ENCODE data around the gene SARDH.
A peak's percentile ranks its signal among the peaks of the same experiment; 100 is the strongest.
"Not testable (repeated sequence)": the region's sequence is repeated elsewhere in the genome, so short reads cannot be mapped to it uniquely, and the experiment has no call there.

Gene SARDH

GRCh38 chr9:133635533-133636531 is 102.3 kb downstream of the SARDH start, which contains the start of gene DBH:
DBH (plus strand) TSS chr9:133636363; CDS start chr9:133636372, 9 bp downstream.
- FAIRE-seq, result no peak

DNA sequence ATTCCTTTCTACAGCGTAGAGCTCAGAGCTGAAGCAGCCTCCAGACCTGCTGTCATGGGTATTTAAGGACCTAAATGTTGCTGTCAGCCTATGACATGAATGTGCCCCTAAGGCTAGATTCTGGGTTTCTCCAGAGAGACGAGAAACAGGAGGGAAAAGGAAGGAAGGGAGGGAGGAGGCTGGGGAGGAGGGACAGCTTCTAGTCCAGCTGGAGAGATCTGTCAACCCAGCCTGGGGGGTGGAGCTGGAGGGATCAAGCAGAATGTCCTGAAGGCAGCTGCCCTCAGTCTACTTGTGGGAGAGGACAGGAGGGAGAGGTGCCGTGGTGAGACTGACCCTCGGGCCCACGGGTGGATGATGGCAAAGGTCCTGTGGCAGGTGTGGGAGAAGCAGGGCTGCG is 103.1 kb downstream of the SARDH start:
- no peak for DNase-seq (ENCODE audit: low spot score)
- no peak for FAIRE-seq

More at GRCh38 chr9:133635533-133636531, 102.3 kb downstream of the SARDH start, which contains the start of gene DBH:
- DNase-seq (ENCODE audit: low spot score), result no peak

DNA sequence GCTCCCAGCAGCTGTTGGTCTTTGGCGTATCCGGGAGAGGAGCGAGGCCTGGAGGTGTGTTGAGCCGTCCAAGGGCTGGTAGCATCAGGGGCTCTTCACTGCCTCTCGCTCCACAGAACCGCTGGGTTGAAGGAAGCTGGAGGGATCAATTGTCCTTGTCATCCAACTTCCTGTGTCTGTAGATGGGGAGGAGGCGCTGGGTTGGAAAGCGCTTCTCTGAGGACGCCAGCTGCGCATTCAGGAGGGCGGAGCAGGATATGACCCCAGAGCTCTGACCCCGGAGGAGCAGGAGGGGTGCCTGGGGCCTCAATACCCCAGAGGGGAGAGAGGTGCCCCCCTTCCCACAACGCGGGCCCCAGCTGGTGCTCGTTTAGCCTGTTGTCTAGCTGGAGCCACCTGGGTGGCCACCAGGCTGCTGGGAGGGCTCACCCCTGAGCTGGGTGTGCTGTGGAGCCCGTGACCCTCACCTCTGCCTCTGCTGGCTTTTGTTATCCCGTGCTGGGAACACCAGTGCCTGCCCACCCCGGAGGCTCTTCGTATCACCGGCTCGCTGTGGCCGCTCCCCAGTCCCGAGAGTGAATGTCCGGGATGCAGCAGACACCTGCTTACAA is 104.0 kb downstream of the SARDH start:
- DNase-seq (ENCODE audit: low spot score) (no peak), FAIRE-seq (no peak)

DNA sequence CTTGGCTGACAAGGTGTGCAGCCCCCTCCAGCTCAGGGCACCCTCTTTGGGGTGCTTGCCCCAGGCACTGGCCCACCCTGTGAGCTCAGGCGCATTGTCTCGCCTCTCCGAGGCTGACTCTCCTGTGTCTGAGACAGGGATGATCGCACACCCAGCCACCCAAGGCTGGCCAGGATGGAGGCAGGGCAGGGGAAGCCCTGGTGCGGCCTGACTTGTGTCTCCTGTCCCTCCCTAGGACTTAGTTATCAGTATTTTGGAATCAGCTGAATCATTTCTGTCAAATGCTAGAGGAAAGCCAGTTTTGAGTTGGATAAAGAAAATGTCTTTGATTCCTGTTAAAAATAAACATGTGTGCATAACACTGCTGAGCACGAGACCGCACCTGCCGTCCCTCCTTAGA is 104.5 kb downstream of the SARDH start:
- FAIRE-seq, result no peak

DNA sequence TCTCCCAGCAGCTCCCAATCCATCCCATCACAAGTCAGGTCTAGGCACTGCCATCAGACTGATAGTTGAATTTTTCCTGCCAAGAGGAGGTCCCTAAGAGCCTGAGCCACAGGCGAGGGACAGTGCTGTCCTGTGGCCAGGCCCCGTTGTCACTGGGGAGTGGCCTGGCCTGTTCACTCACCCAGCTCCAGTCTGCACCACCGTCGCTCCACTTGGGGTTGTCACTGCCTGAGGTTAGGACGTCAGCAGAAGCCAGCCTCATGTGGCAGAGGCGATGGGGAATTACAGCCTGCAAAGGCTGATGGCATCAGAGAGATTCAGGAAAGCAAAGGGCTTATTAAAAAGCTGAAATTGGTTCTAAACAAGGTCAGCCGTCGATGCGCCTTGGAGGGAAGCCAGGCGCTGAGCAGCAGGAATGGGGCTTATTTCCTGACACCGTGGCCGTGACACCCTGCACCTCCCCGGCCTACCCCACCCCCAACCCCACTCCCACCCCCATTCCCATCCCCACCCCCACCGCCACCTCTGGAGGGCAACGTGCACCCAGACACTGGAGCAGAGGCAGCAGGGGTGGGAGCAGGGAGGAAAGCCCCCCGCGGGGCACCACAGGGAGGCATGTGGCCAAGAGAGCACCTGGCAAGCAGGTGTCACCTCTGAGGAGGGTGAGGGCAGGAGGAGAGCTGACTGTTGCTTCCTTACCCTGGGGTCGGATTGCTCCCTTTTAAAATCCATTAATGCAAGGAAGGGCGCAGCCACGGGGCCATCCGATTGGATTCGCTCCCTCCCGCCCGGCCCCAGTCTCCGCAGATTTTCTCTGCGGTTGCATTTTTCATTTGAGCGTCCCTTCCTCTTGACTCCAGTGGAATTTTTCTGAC is 105.1 kb downstream of the SARDH start:
- FAIRE-seq, result no peak
- DNase-seq (ENCODE audit: low spot score), result no peak

More for the DNA sequence above, 104.5 kb downstream of the SARDH start:
- no peak for DNase-seq (ENCODE audit: low spot score)

GRCh38 chr9:133631111-133631510 is 107.0 kb downstream of the SARDH start:
- FAIRE-seq, result no peak
- DNase-seq (ENCODE audit: low spot score), result no peak

GRCh38 chr9:133629221-133630110 is 108.7 kb downstream of the SARDH start:
- FAIRE-seq, result no peak
- DNase-seq (ENCODE audit: low spot score), result no peak

- FAIRE-seq, result no peak
- DNase-seq (ENCODE audit: low spot score), result no peak
Observed at GRCh38 chr9:133628766-133629165, 109.4 kb downstream of the SARDH start.

DNA sequence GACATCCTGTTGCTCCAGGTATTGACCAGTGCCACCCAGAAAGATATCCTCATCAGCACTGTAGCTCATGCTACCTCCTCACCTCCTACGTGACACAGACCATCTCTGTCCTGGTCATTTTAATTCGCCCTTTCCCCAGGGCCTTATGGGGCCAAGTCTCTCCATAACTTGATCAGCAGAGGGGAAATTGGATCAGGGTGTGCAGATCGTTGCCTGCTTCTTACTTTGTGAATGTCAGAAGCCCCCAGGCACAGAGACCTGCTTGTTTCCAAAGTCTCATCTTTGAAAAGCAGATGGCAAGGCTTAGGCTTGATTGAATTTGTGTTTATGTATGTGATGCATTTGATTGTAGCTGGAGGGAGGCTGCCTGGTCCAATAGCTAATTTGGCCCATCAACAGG is 110.8 kb downstream of the SARDH start:
- FAIRE-seq, result no peak

GRCh38 chr9:133626008-133626407 is 112.1 kb downstream of the SARDH start:
- DNase-seq (ENCODE audit: low spot score); FAIRE-seq: not testable (repeated sequence)

More for the DNA sequence above, 110.8 kb downstream of the SARDH start:
- DNase-seq (ENCODE audit: low spot score), result no peak

DNA sequence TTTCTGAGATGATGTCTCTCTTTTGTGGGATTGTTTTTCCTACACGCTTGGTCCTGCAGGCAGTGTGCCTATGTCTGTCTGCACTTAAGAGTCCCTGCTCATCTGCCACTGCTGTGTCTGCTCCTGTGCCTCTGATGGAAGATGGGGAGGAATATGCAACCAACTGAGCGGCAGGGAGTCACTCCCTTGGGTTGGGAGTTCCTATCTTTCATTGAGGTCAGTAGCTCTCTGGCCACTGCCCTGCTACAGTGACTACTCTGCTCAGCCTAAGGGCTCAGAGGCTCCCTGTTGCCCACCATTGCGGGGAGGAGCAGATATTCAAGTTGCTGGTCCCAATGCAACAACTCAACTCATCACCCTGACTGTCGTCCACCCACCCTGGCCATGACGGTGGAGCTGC is 115.6 kb downstream of the SARDH start:
- DNase-seq (ENCODE audit: low spot score) (no peak), FAIRE-seq (no peak)

DNA sequence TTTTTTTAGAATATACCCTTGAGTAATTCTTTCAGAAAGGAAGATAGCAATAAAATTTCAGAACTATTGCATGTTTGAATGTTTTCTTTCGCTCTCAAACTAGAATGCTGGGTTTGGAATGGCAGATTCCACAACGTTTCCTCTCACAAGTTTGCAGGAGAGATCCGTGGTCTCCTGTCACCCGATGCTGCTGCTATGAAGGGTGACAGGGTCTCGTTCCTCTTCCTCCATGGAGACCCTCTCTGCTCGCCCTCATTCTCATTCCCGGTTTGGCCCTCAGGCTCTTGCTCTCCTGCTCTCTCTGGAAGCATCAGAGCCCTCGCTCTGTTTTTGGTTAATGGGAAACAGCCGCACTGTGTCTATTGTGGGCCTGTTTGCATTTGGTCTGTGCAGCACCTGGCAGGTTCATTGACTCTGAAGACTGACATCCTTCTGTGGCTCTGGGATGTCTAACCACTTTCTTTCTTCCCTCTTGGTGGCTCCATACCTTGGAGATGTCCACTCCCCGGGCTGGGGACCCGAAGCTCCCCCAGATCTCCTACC is 116.4 kb downstream of the SARDH start:
- FAIRE-seq, result no peak
- no peak for DNase-seq (ENCODE audit: low spot score)

DNA sequence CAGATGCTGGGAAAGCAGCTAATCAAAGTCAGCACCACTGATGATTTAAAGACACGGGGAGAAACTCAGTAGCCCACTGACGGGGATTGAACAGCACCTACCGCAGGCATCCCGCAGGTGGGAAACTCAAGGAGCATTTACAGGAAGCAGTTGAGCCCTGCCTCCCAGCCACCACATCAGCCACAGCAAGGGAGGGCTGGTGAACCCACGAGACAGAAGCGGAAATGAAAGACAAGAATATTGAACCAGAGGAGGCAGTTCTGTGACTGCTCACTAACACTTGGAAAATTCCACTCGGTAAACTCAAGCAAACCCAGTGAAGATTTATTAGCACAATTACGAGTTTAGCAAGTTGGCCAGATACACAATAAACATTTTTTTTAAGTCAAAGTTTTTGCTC is 118.4 kb downstream of the SARDH start:
- DNase-seq (ENCODE audit: low spot score), result peak; percentile 29
- no peak for FAIRE-seq

DNA sequence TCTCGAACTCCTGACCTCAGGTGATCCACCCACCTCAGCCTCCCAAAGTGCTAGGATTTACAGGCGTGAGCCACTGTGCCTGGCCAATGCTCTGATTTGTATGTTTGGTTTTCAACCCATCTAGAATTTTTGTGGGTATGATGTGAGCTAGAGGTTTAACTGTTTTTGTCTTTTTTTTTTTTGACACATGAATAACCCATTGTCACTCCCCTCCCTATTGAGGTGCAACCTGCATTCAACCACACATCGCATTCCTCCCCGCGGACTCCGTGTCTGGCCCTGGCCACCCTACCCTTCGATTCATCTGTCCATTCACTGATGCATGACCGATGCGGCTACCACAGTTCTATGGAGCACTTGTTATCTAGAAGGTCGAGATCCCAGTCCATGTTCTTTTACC is 119.4 kb downstream of the SARDH start:
- DNase-seq (ENCODE audit: low spot score) (no peak), FAIRE-seq (no peak)

GRCh38 chr9:133616643-133617405 is 121.3 kb downstream of the SARDH start:
- no peak for DNase-seq (ENCODE audit: low spot score)
- no peak for FAIRE-seq

DNA sequence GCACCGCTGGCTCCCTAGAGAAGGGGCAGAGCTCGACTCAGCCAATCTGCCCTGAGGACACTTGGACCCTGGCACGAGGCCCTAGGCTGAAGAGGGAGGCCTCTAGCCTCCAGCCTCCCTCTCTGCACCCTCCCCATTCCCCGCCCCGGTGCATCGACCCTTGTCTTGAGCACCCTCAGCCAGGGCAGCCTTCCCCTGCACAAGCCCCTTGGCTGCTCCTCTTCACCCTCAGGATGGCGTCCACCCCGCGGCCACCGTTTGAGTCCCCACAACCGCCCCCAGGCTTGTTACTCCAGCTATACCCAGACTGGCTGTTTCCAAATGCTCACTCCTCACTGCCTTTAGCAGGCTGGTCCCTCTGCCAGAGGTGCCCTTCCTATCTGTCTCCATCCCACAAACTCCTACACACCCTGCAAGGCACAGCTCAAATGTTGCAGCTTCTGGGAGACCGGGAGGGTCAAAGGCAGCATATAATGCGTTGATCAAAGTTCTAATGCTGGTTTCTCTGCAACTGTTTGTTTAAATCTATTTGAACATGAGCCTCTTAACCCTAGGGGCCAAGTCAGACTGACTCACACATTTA is 122.5 kb downstream of the SARDH start:
- DNase-seq (ENCODE audit: low spot score) (no peak), FAIRE-seq (no peak)

DNA sequence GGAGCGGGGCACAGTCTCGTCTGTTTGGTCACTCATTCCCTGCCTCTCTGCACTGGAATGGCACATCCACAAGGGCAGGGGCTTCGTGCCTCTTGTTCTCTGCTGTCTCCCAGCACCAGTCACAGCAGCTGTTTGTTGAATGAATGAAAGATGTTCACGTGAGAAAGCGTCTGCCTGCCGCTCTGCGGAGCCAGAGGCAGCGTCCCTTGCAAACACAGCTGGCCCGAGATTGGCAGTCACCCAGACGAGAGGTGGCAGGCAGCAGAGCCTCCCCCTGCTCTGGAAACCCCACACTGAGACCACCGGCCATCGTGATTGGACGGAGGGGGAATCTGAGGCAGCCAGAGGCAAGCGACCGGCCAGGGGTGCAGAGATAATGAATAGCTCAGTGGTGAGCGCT is 123.0 kb downstream of the SARDH start:
- DNase-seq (ENCODE audit: low spot score) (no peak), FAIRE-seq (no peak)

GRCh38 chr9:133614678-133615077 is 123.5 kb downstream of the SARDH start:
- no peak for FAIRE-seq
- no peak for DNase-seq (ENCODE audit: low spot score)

- DNase-seq (ENCODE audit: low spot score) (no peak), FAIRE-seq (peak; percentile 23)
Observed at GRCh38 chr9:133614056-133614455, 124.1 kb downstream of the SARDH start.
